Measurements from ENCODE around the gene ZNF891. TPM values are rescaled to one million over a fixed set of nuclear protein-coding genes. Genes with fewer than 3 reads are reported as not detected.

ZNF891 gene
- total and polyA plus RNA-seq, 2 of the 13 experiments (the other 11 are each of a cell fraction or from before 2014, with no cell fraction given), result 1.3 to 2.1 TPM

DNA sequence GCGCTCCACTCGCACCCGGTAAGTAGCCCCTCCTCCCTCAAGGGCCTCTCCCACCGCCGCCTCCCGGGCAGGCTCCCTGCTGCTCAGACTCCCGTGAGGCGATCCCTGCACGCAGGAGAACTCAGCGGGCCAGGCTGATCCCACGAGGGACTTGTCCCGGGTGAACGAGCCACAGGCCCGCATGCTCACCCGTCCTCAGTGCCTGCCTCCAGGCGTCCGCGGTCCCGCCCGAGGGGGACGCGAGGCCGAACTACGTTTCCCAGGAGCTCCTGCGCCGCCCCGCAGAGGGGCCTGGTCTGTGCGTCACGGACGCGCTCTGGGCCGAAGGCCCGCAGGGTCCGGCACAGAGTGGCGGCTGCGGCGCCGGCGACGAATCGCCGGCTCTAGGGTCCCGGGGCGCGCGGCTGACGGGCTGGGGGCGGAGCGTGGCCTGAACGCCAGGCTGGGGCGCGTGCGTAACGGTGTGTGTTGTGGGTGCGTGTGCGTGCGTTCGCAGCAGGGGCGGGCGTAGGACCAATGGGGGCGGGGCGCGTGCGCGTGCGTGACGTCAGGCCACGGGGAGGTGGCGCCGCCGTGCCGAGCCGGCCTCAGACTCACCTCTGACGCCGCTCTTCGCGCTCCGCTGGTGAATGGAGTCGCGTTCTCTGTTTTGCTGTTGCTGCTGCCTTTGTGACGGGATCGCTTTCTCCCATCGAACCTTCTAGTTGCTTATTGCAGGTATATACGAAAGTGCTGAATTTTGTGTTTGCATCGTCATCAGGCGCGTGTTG is at the start of gene ZNF891, which contains the start of gene ZNF10 (continued):
- no peak for TF ChIP-seq ZNF17 (CRISPR knock-in tag; IDR thresholded peaks at IDR 0.05)
- TF ChIP-seq SRSF4 (IDR thresholded peaks at IDR 0.05; ENCODE audit: low read depth, low read length, poor library complexity, severe bottlenecking), result no peak
- TF ChIP-seq ZZZ3 (CRISPR knock-in tag; IDR thresholded peaks at IDR 0.05; ENCODE audit: borderline replicate concordance), result no peak; the same call in 1 of the 2 replicates
- TF ChIP-seq ZNF891 (CRISPR knock-in tag; IDR thresholded peaks at IDR 0.05), result peak; percentile 50
- TF ChIP-seq, protein P1, sequence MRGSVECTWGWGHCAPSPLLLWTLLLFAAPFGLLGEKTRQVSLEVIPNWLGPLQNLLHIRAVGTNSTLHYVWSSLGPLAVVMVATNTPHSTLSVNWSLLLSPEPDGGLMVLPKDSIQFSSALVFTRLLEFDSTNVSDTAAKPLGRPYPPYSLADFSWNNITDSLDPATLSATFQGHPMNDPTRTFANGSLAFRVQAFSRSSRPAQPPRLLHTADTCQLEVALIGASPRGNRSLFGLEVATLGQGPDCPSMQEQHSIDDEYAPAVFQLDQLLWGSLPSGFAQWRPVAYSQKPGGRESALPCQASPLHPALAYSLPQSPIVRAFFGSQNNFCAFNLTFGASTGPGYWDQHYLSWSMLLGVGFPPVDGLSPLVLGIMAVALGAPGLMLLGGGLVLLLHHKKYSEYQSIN (CRISPR knock-in tag; IDR thresholded peaks at IDR 0.05; ENCODE audit: borderline replicate concordance), result no peak
- TF ChIP-seq ZNF30 (CRISPR knock-in tag; IDR thresholded peaks at IDR 0.05), result 0 out of 2 replicates have a peak, but pooled peaks have one; percentile 62
- TF ChIP-seq, protein P2, sequence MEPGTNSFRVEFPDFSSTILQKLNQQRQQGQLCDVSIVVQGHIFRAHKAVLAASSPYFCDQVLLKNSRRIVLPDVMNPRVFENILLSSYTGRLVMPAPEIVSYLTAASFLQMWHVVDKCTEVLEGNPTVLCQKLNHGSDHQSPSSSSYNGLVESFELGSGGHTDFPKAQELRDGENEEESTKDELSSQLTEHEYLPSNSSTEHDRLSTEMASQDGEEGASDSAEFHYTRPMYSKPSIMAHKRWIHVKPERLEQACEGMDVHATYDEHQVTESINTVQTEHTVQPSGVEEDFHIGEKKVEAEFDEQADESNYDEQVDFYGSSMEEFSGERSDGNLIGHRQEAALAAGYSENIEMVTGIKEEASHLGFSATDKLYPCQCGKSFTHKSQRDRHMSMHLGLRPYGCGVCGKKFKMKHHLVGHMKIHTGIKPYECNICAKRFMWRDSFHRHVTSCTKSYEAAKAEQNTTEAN (CRISPR knock-in tag; conservative IDR thresholded peaks at IDR 0.05), result peak; percentile 83
- TF ChIP-seq MYNN (CRISPR knock-in tag; IDR thresholded peaks at IDR 0.05; ENCODE audit: low read depth), result no peak
- TF ChIP-seq ZNF512B (CRISPR knock-in tag; IDR thresholded peaks at IDR 0.05; ENCODE audit: borderline replicate concordance), result 0 out of 2 replicates have a peak, but pooled peaks have one; percentile 29
- TF ChIP-seq SALL2 (CRISPR knock-in tag; IDR thresholded peaks at IDR 0.05), result peak; percentile 83
- TF ChIP-seq ZNF496 (CRISPR knock-in tag; IDR thresholded peaks at IDR 0.05; ENCODE audit: insufficient replicate concordance), result no peak
- no peak for TF ChIP-seq ZC3H4 (CRISPR knock-in tag; IDR thresholded peaks at IDR 0.05; ENCODE audit: borderline replicate concordance)
- TF ChIP-seq, protein P3, sequence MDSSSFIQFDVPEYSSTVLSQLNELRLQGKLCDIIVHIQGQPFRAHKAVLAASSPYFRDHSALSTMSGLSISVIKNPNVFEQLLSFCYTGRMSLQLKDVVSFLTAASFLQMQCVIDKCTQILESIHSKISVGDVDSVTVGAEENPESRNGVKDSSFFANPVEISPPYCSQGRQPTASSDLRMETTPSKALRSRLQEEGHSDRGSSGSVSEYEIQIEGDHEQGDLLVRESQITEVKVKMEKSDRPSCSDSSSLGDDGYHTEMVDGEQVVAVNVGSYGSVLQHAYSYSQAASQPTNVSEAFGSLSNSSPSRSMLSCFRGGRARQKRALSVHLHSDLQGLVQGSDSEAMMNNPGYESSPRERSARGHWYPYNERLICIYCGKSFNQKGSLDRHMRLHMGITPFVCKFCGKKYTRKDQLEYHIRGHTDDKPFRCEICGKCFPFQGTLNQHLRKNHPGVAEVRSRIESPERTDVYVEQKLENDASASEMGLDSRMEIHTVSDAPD (CRISPR knock-in tag; IDR thresholded peaks at IDR 0.05), result peak; percentile 21; the same call in 1 of the 2 replicates
- peak; percentile 65; the same call in 1 of the 2 replicates for TF ChIP-seq MEF2D (CRISPR knock-in tag; IDR thresholded peaks at IDR 0.05)
- peak; percentile 18; the same call in 1 of the 2 replicates for TF ChIP-seq ATF7 (IDR thresholded peaks at IDR 0.05)
- peak; percentile 15; the same call in 1 of the 2 replicates for TF ChIP-seq ATF7 (CRISPR knock-in tag; IDR thresholded peaks at IDR 0.05)
- TF ChIP-seq TCF7 (IDR thresholded peaks at IDR 0.05; ENCODE audit: low read depth), result no peak
- TF ChIP-seq, protein P4, sequence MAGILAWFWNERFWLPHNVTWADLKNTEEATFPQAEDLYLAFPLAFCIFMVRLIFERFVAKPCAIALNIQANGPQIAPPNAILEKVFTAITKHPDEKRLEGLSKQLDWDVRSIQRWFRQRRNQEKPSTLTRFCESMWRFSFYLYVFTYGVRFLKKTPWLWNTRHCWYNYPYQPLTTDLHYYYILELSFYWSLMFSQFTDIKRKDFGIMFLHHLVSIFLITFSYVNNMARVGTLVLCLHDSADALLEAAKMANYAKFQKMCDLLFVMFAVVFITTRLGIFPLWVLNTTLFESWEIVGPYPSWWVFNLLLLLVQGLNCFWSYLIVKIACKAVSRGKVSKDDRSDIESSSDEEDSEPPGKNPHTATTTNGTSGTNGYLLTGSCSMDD (CRISPR knock-in tag; IDR thresholded peaks at IDR 0.05), result no peak
- no peak for TF ChIP-seq SNRNP70 (IDR thresholded peaks at IDR 0.05; ENCODE audit: low read depth, low read length)
- no peak for TF ChIP-seq ZNF678 (CRISPR knock-in tag; IDR thresholded peaks at IDR 0.05)
- TF ChIP-seq ZFP82 (CRISPR knock-in tag; IDR thresholded peaks at IDR 0.05; ENCODE audit: borderline replicate concordance), result peak; percentile 58; the same call in 1 of the 2 replicates

All from HepG2 (cell line).